Duodenal mucosa (tissue), 2 donors: ENCODE measurements around the gene GAD2.

Experiments used
- H3K27ac ChIP-seq: one replicate; pipeline ENCODE4 v1.7.0; 2013; ENCODE audit warnings: low read depth, low read length
- H3K27me3 ChIP-seq, 2 donors: one replicate each; pipeline ENCODE4 v1.7.0; 2013; ENCODE audit warnings: low read length in 2 of 2, control low read depth in 1 of 2; ENCODE audit not compliant: insufficient read depth in 2 of 2, control insufficient read depth in 1 of 2
- H3K36me3 ChIP-seq, 2 donors: one replicate each; pipeline ENCODE4 v1.7.0; 2013; ENCODE audit warnings: low read length in 2 of 2, control low read depth in 1 of 2; ENCODE audit not compliant: insufficient read depth in 2 of 2, control insufficient read depth in 1 of 2
- H3K4me1 ChIP-seq, 2 donors: one replicate each; pipeline ENCODE4 v1.7.0; 2013; ENCODE audit warnings: low read length in 2 of 2, control low read depth in 1 of 2; ENCODE audit not compliant: insufficient read depth in 2 of 2, control insufficient read depth in 1 of 2
- H3K4me3 ChIP-seq, 2 donors: one replicate each; pipeline ENCODE4 v1.7.0; 2013; ENCODE audit warnings: low read length in 2 of 2, low read depth in 1 of 2
- H3K9ac ChIP-seq, 2 donors: one replicate each; pipeline ENCODE4 v1.7.0; 2013; ENCODE audit warnings: low read length in 2 of 2, low read depth in 1 of 2
- H3K9me3 ChIP-seq, 2 donors: one replicate each; pipeline ENCODE4 v1.7.0; 2013; ENCODE audit warnings: low read length in 2 of 2, control low read depth in 1 of 2; ENCODE audit not compliant: control insufficient read depth in 1 of 2

The GAD2 gene

DNA sequence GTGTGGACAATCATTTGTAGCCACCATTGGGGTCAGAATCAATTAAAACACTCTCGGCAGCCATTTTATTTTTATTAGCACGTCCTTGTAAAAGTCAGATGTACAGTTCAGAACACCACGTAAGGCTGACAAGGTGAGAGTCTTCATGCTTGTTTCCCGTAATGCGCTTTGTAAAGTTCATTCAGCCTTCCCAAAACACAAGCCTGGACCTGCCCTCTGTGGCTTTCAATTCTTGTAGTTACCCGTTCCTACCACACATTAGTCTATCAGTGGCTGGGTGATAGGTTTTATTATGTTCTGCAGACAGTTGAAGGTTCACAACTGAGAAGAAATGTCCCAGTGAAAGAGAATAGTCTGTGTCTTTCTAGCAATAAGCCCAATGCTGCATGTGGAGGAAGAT is 35.4 kb downstream of the GAD2 start:
- no peak overlapping the region for H3K4me3 ChIP-seq
- no peaks in the 10 kb centered on the region for H3K9me3 ChIP-seq
- no peaks in the 10 kb centered on the region for H3K27me3 ChIP-seq

DNA sequence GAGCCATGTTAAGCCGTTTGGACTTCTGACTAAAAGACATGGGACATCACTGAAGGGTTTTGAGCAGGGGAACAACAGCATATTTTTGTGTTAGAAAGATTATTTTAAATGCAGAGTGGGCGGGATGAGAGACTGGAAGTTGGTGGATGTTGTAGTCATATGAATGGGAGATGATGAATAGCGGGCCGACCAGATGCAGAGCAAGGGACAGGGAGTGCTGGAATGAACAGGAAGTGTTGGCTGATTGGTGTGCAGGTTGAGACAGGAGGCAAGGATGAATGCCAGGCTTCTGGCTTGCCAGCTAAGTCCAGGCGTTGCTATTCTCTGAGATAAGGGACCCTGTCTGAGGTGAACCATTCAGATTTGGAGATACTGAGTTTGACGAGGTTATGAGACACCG is 38.0 kb downstream of the GAD2 start:
- Histone ChIP-seq H3K4me1 (no peaks in the 10 kb centered on the region), H3K27me3 (no peaks in the 10 kb centered on the region), H3K36me3 (no peaks in the 10 kb centered on the region), H3K27ac (no peak overlapping the region), H3K9ac (no peak overlapping the region), H3K4me3 (no peak overlapping the region), H3K9me3 (no peaks in the 10 kb centered on the region)

More for the DNA sequence above, 35.4 kb downstream of the GAD2 start:
- Histone ChIP-seq H3K27ac (no peak overlapping the region), H3K9ac (no peak overlapping the region), H3K4me1 (no peaks in the 10 kb centered on the region), H3K36me3 (no peaks in the 10 kb centered on the region)

DNA sequence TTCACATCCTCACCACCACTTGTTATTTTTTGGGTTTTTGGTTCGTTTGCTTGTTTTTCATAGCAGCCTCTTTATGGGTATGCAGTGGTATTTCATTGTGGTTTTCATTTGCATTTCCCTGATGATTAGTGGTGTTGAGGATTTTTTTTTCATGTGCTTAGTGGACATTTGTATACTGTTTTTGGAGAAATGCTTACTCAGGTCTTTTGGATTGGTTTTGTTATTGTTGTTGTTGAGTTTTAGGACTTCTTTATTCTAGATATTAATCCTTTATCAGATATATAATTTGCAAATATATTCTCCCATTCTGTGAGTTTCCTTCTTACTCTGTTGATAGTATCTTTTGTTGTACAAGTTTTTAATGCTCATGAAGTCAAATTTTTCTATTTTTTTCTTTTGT is 42.8 kb downstream of the GAD2 start:
- Histone ChIP-seq H3K9me3 (no peaks in the 10 kb centered on the region), H3K27me3 (no peaks in the 10 kb centered on the region), H3K4me3 (no peak overlapping the region), H3K4me1 (no peaks in the 10 kb centered on the region), H3K36me3 (no peaks in the 10 kb centered on the region), H3K27ac (no peak overlapping the region), H3K9ac (no peak overlapping the region)

DNA sequence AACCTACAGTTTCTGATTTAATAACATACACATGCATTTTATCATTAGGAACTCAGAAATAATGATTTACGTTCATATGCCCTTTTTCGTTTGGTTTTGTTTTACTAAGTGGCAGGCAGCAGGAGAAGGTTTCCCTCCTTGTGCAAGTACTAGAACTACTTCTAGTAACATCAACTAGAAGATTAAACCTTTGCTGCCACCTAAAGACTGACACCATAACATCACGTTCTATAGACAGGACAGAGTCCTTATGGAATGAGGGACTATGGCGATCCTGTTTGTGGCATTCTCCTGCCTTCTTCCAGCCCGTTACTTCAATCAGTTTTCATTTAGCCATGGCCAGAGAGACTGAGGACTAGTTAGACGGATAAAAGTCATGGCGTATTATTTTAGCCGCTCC is 53.2 kb downstream of the GAD2 start:
- Histone ChIP-seq H3K9ac (no peak overlapping the region), H3K36me3 (no peaks in the 10 kb centered on the region), H3K9me3 (no peaks in the 10 kb centered on the region), H3K4me3 (no peak overlapping the region), H3K27me3 (peaks cover 0 to 4% of the 10 kb centered on the region in 2 donors), H3K4me1 (no peaks in the 10 kb centered on the region), H3K27ac (no peak overlapping the region)

DNA sequence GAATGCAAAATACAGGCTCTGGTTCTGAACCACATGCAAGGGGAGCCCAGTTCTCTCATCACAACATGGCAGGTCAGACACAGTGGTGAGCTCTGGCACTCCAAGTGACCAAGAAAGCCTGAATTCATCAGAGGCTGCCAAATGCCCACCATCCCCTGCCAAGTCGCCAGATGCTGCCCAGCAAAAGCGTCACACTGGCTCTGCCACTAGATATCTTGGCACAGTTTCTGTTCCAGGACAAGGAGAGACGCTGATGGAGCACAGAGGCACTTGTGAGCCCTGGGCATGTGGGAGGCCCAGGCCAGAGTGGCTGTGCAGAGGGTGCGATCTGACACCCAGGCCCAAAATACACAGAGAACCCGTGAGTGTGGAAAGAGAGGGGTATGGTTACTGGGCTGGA is 57.8 kb downstream of the GAD2 start:
- H3K4me3 ChIP-seq = no peak overlapping the region
- no peaks in the 10 kb centered on the region for H3K9me3 ChIP-seq
- no peak overlapping the region for H3K9ac ChIP-seq
- no peaks in the 10 kb centered on the region for H3K36me3 ChIP-seq
- H3K27me3 ChIP-seq = no peaks in the 10 kb centered on the region
- H3K27ac ChIP-seq = no peak overlapping the region
- no peaks in the 10 kb centered on the region for H3K4me1 ChIP-seq

DNA sequence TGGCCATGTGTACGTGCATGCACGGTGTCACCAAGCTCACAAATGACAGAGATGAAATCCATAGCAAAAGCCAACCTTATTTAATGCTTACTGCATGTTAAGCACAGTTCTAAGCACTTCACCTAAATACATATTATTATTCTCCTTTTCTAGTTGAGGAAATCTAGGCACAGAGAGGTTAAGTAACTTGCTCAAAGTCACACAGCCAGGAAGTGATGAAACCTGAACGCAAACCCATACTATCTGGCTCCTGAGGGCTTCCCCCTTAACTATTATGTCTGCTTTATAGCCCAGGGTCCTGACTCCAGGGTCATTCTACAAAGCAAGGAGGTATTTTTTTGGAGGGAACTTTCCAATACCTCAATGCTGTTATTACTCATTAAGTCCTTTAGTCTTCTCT is 61.7 kb downstream of the GAD2 start:
- no peaks in the 10 kb centered on the region for H3K27me3 ChIP-seq
- H3K9ac ChIP-seq = no peak overlapping the region
- H3K4me1 ChIP-seq = no peaks in the 10 kb centered on the region
- H3K9me3 ChIP-seq = no peaks in the 10 kb centered on the region
- H3K27ac ChIP-seq = no peak overlapping the region
- no peaks in the 10 kb centered on the region for H3K36me3 ChIP-seq
- H3K4me3 ChIP-seq = no peak overlapping the region

DNA sequence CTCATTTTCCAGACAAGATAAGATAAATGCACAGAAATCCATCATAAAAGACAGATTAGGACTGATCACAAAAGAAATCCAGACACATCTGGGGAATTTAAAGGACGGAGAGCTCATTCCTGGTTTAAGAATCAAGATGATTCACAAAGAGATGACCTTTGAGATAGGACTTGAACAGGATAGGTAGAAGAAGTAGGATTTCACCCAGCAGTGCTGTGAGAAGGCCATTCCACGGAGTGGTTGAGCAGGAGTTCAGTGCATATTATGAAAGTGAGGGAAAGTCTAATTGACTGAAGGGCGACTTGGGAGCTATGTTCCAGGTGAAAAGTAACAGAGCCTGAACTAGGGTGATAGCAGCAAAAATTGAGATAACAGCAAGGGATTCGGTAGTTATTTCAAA is 73.7 kb downstream of the GAD2 start:
- H3K9ac ChIP-seq = no peak overlapping the region
- H3K4me3 ChIP-seq = no peak overlapping the region
- no peaks in the 10 kb centered on the region for H3K9me3 ChIP-seq
- no peaks in the 10 kb centered on the region for H3K27me3 ChIP-seq
- no peak overlapping the region for H3K27ac ChIP-seq
- H3K36me3 ChIP-seq = no peaks in the 10 kb centered on the region
- no peaks in the 10 kb centered on the region for H3K4me1 ChIP-seq

DNA sequence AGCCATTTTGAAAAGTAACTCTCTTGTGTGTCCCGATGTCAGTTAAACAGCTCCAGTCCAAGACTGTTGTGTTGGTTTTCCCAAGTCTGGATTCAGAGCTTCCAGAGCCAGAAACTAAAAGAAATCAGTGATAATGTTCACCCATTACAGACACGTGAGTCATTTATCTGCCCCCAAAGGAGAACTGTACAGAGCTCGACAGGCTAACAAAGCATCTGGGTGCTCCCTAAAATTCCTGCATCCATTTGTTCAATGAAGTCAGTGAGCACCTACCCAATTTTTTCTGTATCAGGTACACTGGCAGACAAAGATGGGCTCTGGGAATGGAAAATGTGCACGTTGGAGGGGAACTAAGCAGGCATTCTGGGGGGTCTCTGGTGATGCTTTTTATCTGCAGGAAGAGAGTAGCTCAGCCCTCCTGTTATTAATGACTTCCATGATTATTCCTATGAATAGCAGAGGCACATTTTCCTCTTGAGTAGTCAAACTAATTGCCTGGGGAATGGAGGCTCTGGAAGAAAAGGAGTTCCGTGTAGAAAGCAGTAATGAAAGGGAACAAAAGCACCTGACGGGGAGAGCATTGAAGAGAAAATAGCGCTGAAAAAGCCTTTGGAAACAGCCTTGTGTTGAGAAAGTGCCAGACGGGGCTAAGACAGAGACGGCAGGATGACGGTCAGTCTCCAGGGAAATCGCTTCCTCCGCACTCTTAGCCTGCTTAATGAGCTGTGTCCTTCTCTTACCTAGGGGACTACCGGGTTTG is 75.3 kb downstream of the GAD2 start:
- Histone ChIP-seq H3K4me3 (no peak overlapping the region), H3K9ac (no peak overlapping the region), H3K27ac (no peak overlapping the region), H3K36me3 (no peaks in the 10 kb centered on the region), H3K9me3 (no peaks in the 10 kb centered on the region), H3K27me3 (no peaks in the 10 kb centered on the region), H3K4me1 (no peaks in the 10 kb centered on the region)

DNA sequence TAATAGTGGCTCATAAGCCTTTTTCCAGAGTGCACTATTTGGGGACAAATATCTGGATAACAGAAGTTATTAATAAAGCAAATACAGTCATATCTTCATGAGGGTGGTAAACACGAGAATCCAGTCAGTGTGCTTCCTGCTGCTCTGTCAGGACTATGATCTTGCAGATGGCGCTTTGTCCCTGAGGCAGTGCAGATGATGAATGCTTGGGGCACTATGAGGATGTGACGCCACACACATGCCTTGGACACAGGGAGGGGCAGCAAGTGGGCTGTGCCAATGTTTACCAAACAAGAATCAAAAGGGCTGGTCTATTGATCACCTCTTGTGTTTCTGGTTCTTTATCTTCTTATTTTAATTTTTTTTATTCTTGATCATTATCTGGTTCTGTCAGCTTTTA is 79.8 kb downstream of the GAD2 start:
- Histone ChIP-seq H3K4me3 (no peak overlapping the region), H3K9me3 (no peaks in the 10 kb centered on the region), H3K27ac (no peak overlapping the region), H3K36me3 (no peaks in the 10 kb centered on the region), H3K27me3 (peaks cover 0 to 4% of the 10 kb centered on the region in 2 donors), H3K9ac (no peak overlapping the region), H3K4me1 (no peaks in the 10 kb centered on the region)

DNA sequence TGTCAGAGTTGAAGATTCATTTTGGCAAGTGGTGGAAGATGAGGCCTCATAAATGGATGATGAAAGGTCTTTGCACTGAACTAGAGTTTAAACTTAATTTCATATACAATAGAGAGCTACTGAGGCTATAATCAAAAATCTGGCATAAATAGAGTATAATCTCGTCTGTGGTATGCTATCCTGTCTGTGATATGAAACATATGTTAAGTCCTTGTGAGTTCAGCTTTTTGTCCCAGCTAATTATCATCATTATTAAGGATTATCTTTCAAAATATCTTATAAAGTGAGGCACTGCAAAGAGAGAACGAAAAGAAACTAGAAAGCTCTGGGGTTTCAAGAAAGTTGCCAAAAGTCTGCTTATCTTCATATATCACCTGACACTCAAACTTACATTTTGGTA is 83.4 kb downstream of the GAD2 start:
- no peaks in the 10 kb centered on the region for H3K4me1 ChIP-seq
- no peak overlapping the region for H3K9ac ChIP-seq
- H3K4me3 ChIP-seq = no peak overlapping the region
- H3K9me3 ChIP-seq = no peaks in the 10 kb centered on the region
- H3K36me3 ChIP-seq = no peaks in the 10 kb centered on the region
- peaks cover 0 to 4% of the 10 kb centered on the region in 2 donors for H3K27me3 ChIP-seq
- H3K27ac ChIP-seq = no peak overlapping the region

DNA sequence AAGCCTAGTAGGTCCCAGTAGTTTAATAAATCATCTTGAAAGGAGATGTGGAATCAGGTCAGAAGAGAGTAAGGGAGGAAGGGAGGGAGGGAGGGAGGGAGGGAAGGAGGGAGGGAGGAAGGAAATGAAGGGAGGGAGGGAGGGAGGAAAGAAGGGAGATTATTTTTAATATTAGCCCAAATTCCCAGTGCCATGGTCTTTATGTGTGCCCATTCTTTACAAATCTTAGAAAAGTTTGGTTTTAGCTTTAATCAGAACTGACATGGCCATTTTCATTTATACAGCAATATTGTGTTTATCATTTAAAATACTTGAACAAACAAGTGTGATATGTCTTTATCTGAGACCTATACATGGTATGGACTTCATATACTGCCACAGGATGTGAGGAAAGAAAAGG is 86.8 kb downstream of the GAD2 start:
- no peaks in the 10 kb centered on the region for H3K36me3 ChIP-seq
- H3K4me3 ChIP-seq = no peak overlapping the region
- no peaks in the 10 kb centered on the region for H3K4me1 ChIP-seq

More for the DNA sequence above, 86.8 kb downstream of the GAD2 start:
- Histone ChIP-seq H3K27me3 (peaks cover 3 to 4% of the 10 kb centered on the region in 2 donors), H3K9me3 (no peaks in the 10 kb centered on the region), H3K27ac (no peak overlapping the region), H3K9ac (no peak overlapping the region)
